H9 (cell line): ENCODE measurements around the gene ARID1A. TPM values are rescaled to one million over a fixed set of nuclear protein-coding genes. Genes with fewer than 3 reads are reported as not detected.

ENCODE experiments used
- DNase-seq: peaks from one replicate; pipeline ENCODE4 v3.0.0-alpha.2; 2017
- H2AFZ ChIP-seq: one replicate; pipeline ENCODE4 v1.6.1; 2013; ENCODE audit warnings: mild to moderate bottlenecking, low read length, control low read depth, moderate library complexity
- H2AK5ac ChIP-seq: 2 replicates; pipeline ENCODE4 v1.6.1; 2013; ENCODE audit warnings: low read length, control low read depth, mixed read lengths; ENCODE audit not compliant: insufficient read length
- H2BK120ac ChIP-seq: one replicate; pipeline ENCODE4 v1.6.1; 2013; ENCODE audit warnings: low read depth, mild to moderate bottlenecking, low read length, control low read depth, inconsistent platforms; ENCODE audit not compliant: poor library complexity, severe bottlenecking
- H2BK12ac ChIP-seq: 2 replicates; pipeline ENCODE4 v1.6.1; 2013; ENCODE audit warnings: low read length, control low read depth, mixed read lengths, low read depth; ENCODE audit not compliant: insufficient read length
- H2BK15ac ChIP-seq: 2 replicates; pipeline ENCODE4 v1.6.1; 2013; ENCODE audit warnings: low read depth, low read length, control low read depth
- H2BK20ac ChIP-seq: one replicate; pipeline ENCODE4 v1.6.1; 2013; ENCODE audit warnings: low read depth, mild to moderate bottlenecking, low read length, control low read depth, inconsistent platforms; ENCODE audit not compliant: poor library complexity, severe bottlenecking
- H2BK5ac ChIP-seq: 2 replicates; pipeline ENCODE4 v1.6.1; 2013; ENCODE audit warnings: low read length, control low read depth, mixed read lengths; ENCODE audit not compliant: insufficient read length
- H3K14ac ChIP-seq: 2 replicates; pipeline ENCODE4 v1.6.1; 2013; ENCODE audit warnings: low read length, control low read depth; ENCODE audit not compliant: insufficient read depth
- H3K18ac ChIP-seq: 2 replicates; pipeline ENCODE4 v1.6.1; 2013; ENCODE audit warnings: low read depth, mild to moderate bottlenecking, mixed read lengths, low read length, control low read depth; ENCODE audit not compliant: insufficient read length
- H3K23ac ChIP-seq: 2 replicates; pipeline ENCODE4 v1.6.1; 2013; ENCODE audit warnings: low read length, control low read depth, mixed read lengths, low read depth; ENCODE audit not compliant: insufficient read length
- H3K23me2 ChIP-seq: 2 replicates; pipeline ENCODE4 v1.6.1; 2013; ENCODE audit warnings: low read depth, mild to moderate bottlenecking, mixed read lengths, low read length, control low read depth; ENCODE audit not compliant: insufficient read length, poor library complexity, severe bottlenecking
- H3K27ac ChIP-seq: 2 replicates; pipeline ENCODE4 v1.5.1; 2013; ENCODE audit warnings: low read length, control low read depth, mixed read lengths, low read depth; ENCODE audit not compliant: insufficient read length
- H3K27me3 ChIP-seq: 2 replicates; pipeline ENCODE4 v1.6.1; 2013; ENCODE audit warnings: low read length, control low read depth, inconsistent platforms; ENCODE audit not compliant: insufficient read depth
- H3K4ac ChIP-seq: 2 replicates; pipeline ENCODE4 v1.6.1; 2013; ENCODE audit warnings: low read depth, mild to moderate bottlenecking, control low read depth, inconsistent platforms, low read length, moderate library complexity
- H3K4me1 ChIP-seq: 2 replicates; pipeline ENCODE4 v1.6.1; 2013; ENCODE audit warnings: low read length, control low read depth, inconsistent platforms; ENCODE audit not compliant: insufficient read depth
- H3K4me2 ChIP-seq: 2 replicates; pipeline ENCODE4 v1.6.1; 2013; ENCODE audit warnings: low read length, control low read depth, mixed read lengths; ENCODE audit not compliant: insufficient read length, insufficient read depth
- H3K56ac ChIP-seq: 2 replicates; pipeline ENCODE4 v1.6.1; 2013; ENCODE audit warnings: low read depth, mild to moderate bottlenecking, mixed read lengths, low read length, control low read depth; ENCODE audit not compliant: insufficient read length
- H3K79me1 ChIP-seq: 2 replicates; pipeline ENCODE4 v1.6.1; 2013; ENCODE audit warnings: low read depth, mild to moderate bottlenecking, moderate library complexity, low read length, control low read depth, inconsistent platforms; ENCODE audit not compliant: insufficient read depth, poor library complexity, severe bottlenecking
- H3K79me2 ChIP-seq: 2 replicates; pipeline ENCODE4 v1.6.1; 2013; ENCODE audit warnings: low read length, control low read depth, inconsistent platforms; ENCODE audit not compliant: insufficient read depth
- H3K9ac ChIP-seq: 2 replicates; pipeline ENCODE4 v1.6.1; 2013; ENCODE audit warnings: low read length, control low read depth, mixed read lengths; ENCODE audit not compliant: insufficient read length; ENCODE audit errors: extremely low read depth
- H3K9me3 ChIP-seq: one replicate; pipeline ENCODE4 v1.6.1; 2013; ENCODE audit warnings: low read depth, low read length, inconsistent platforms; ENCODE audit not compliant: control insufficient read depth
- H3T11ph ChIP-seq: one replicate; pipeline ENCODE4 v1.6.1; 2013; ENCODE audit warnings: mild to moderate bottlenecking, low read length, control low read depth, inconsistent platforms
- H4K20me1 ChIP-seq: one replicate; pipeline ENCODE4 v1.6.1; 2013; ENCODE audit not compliant: control insufficient read depth, insufficient read length, insufficient read depth
- H4K5ac ChIP-seq: 2 replicates; pipeline ENCODE4 v1.6.1; 2013; ENCODE audit warnings: low read depth, mild to moderate bottlenecking, mixed read lengths, low read length, control low read depth; ENCODE audit not compliant: insufficient read length
- H4K8ac ChIP-seq: replicated peaks from 2 replicates; pipeline ENCODE4 v1.6.1; 2013; ENCODE audit warnings: low read length, control low read depth, mixed read lengths, low read depth; ENCODE audit not compliant: insufficient read length
- H4K91ac ChIP-seq: 2 replicates; pipeline ENCODE4 v1.6.1; 2013; ENCODE audit warnings: low read depth, mild to moderate bottlenecking, moderate library complexity, mixed read lengths, low read length, control low read depth; ENCODE audit not compliant: insufficient read length
- H3K27ac Mint-ChIP-seq, 3 experiments: 2 replicates in 2 of 3; 3 replicates in 1 of 3; pipeline ENCODE4 v1.8.0; 2020 to 2021; ENCODE audit warnings: mixed read lengths in 3 of 3, mild to moderate bottlenecking in 1 of 3, moderate library complexity in 1 of 3
- H3K27me3 Mint-ChIP-seq: 2 replicates; pipeline ENCODE4 v1.8.0; 2021; ENCODE audit warnings: low read depth, mild to moderate bottlenecking, moderate library complexity, mixed read lengths
- H3K36me3 Mint-ChIP-seq, 3 experiments: 2 replicates in 2 of 3; 3 replicates in 1 of 3; pipeline ENCODE4 v1.8.0; 2020 to 2021; ENCODE audit warnings: low read depth in 3 of 3, mixed read lengths in 3 of 3; ENCODE audit not compliant: insufficient read depth in 1 of 3
- H3K4me1 Mint-ChIP-seq, 2 experiments: 2 replicates each; pipeline ENCODE4 v1.8.0; 2020; ENCODE audit warnings: mixed read lengths in 2 of 2
- H3K4me3 Mint-ChIP-seq, 2 experiments: 2 replicates in 1 of 2; 3 replicates in 1 of 2; pipeline ENCODE4 v1.8.0; 2020 to 2021; ENCODE audit warnings: mild to moderate bottlenecking in 2 of 2, mixed read lengths in 2 of 2, moderate library complexity in 1 of 2
- H3K9me3 Mint-ChIP-seq, 2 experiments: 2 replicates in 1 of 2; 3 replicates in 1 of 2; pipeline ENCODE4 v1.8.0; 2020; ENCODE audit warnings: mild to moderate bottlenecking in 2 of 2, mixed read lengths in 2 of 2, moderate library complexity in 1 of 2
- CTCF ChIP-seq: fragments of 200-600 bp; sonication (generic); conservative IDR thresholded peaks from 3 replicates; pipeline ENCODE4 v1.8.0; 2021; ENCODE audit warnings: antibody characterized with exemption, mild to moderate bottlenecking
- WGBS: extraction: QIAGEN DNeasy Blood & Tissue Kit; methylation state at CpG from one replicate; pipeline ENCODE4 v1.1.7; 2013; ENCODE audit warnings: missing lambda C conversion rate, low lambda C conversion rate, mixed read lengths; ENCODE audit not compliant: insufficient read length; ENCODE audit errors: extremely low coverage; 5-methylcytosine and 5-hydroxymethylcytosine counted together
- total RNA-seq: library from RNA; stranded (reverse); gene quantifications from 2 replicates; pipeline ENCODE4 v1.2.1, GENCODE V29; 2021

Gene ARID1A
- total RNA-seq, 1 experiment from 2014 or later = 147 TPM

DNA sequence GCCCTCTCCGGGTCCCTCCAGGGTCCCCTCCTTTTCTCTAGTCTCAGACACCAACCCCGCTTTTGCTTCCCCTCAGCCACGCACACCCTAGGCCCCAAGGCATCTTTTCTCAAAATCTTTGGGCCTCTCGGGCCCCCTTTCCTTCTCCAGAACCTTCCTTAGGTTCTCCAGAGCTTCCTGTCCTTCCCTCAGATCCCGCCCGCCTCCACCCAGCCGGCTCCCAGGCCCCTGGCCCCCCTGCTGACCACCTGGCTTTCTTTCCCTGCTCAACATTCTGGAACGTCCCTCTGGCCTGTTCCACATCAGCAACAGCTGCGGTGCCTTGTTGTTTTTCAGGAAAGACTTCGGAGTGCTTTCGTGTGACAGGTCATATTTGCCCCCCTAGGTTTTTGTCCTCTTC is 131.8 kb downstream of the ARID1A start:
- no peak overlapping the region for H3K18ac ChIP-seq
- DNase-seq = no peak
- H4K5ac ChIP-seq = no peak overlapping the region
- H3K4me1 Mint-ChIP-seq = peaks cover 32 to 35% of the 10 kb centered on the region in 2 experiments
- no peaks in the 10 kb centered on the region for H3K9me3 ChIP-seq
- H2BK20ac ChIP-seq = no peak overlapping the region
- no peak overlapping the region for H2BK15ac ChIP-seq
- no peak overlapping the region for H3K4ac ChIP-seq
- WGBS = no CpG with 5 or more reads among the region's 11 CpGs
- no peak overlapping the region for H3K23ac ChIP-seq
- H3K27me3 Mint-ChIP-seq = peaks cover 1% of the 10 kb centered on the region; the same call in 1 of the 2 replicates
- H3K23me2 ChIP-seq = peaks cover 7% of the 10 kb centered on the region
- no peak overlapping the region for H3K27ac ChIP-seq
- H3K27me3 ChIP-seq = no peaks in the 10 kb centered on the region
- H4K8ac ChIP-seq = no peak overlapping the region
- no peak overlapping the region for H2BK120ac ChIP-seq
- H3K4me2 ChIP-seq = peak overlapping the region; percentile 67
- H3K79me2 ChIP-seq = no peaks in the 10 kb centered on the region; the same call in 1 of the 2 replicates
- H4K20me1 ChIP-seq = no peaks in the 10 kb centered on the region
- H4K91ac ChIP-seq = no peak overlapping the region
- H2BK5ac ChIP-seq = no peak overlapping the region
- H3K14ac ChIP-seq = no peak overlapping the region
- H3K27ac Mint-ChIP-seq = peak overlapping the region in 1 of 3 experiments; percentile 34; a peak in 2 of 7 replicates
- no peak overlapping the region for H2BK12ac ChIP-seq
- no peak for TF ChIP-seq CTCF
- H3K4me3 Mint-ChIP-seq = peak overlapping the region; percentile 78 to 95
- H3K36me3 Mint-ChIP-seq = peaks cover 5 to 9% (median 6%) of the 10 kb centered on the region in 3 experiments; a peak in 6 of 7 replicates
- H3K56ac ChIP-seq = no peak overlapping the region
- no peak overlapping the region for H2AFZ ChIP-seq
- H3K9ac ChIP-seq = no peak overlapping the region
- no peaks in the 10 kb centered on the region; a peak in 1 of 5 replicates for H3K9me3 Mint-ChIP-seq
- no peaks in the 10 kb centered on the region for H3K4me1 ChIP-seq
- H3K79me1 ChIP-seq = peaks cover 3% of the 10 kb centered on the region
- H2AK5ac ChIP-seq = no peak overlapping the region
- no peak overlapping the region for H3T11ph ChIP-seq
